Adrenal gland (tissue), 5 donors: ENCODE measurements around the gene SLC13A3.

Experiments used
- POLR2A ChIP-seq, 2 donors: fragments of 450-650 bp; IDR thresholded peaks; one replicate each; pipeline ENCODE4 v1.6.1; 2017; ENCODE audit warnings: antibody characterized with exemption in 2 of 2, mild to moderate bottlenecking in 2 of 2, moderate library complexity in 1 of 2
- TF ChIP-seq, protein P1 (sequence below), 6 experiments: fragments of 450-650 bp in 4 of 6; fragments of 200-600 bp in 2 of 6; sonication (generic) in 1 of 6; IDR thresholded peaks; 1 replicate in 5 of 6; 2 replicates in 1 of 6; pipeline versions ENCODE4 v1.5.1 to v1.8.0; 2016 to 2021; ENCODE audit warnings: antibody characterized with exemption in 6 of 6, mild to moderate bottlenecking in 2 of 6, moderate library complexity in 1 of 6
- donor health status: DM: no; HTN: no; CAD: no.

DNA sequence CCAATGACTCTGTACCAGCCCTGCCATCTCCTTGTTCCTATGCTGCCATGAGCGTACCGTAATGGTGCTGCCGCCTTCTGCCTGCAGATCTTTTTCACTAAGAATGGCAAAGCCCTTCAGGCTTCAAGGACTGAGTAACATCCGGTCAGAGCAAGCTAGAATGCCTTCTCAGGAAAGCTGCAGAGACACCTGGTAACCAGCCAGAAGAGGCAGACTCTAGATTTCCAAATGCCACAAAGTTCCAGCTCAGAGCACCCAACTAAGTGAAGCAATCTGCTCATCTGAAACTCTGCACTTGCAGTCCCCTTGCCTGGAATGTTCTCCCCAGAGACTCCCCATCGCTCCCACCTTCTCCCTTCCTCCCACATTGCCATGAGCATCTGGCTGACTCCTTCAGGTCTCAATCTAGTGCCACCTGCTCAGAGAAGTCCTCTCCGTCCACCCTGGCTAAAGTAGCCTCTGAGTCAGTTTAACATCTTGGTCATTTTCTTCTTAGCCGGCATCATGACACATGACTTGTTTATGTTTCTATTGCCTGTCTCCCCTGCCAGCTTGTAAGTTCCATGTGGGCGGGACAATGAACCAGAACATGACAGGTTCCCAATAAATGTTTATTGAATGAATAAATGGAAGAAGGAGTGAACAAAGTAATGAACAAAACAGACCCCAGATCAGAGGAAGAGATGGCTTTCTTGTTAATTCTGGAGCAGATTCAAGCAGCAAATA, 93.9 kb downstream of the SLC13A3 start:
- TF ChIP-seq, protein P1, sequence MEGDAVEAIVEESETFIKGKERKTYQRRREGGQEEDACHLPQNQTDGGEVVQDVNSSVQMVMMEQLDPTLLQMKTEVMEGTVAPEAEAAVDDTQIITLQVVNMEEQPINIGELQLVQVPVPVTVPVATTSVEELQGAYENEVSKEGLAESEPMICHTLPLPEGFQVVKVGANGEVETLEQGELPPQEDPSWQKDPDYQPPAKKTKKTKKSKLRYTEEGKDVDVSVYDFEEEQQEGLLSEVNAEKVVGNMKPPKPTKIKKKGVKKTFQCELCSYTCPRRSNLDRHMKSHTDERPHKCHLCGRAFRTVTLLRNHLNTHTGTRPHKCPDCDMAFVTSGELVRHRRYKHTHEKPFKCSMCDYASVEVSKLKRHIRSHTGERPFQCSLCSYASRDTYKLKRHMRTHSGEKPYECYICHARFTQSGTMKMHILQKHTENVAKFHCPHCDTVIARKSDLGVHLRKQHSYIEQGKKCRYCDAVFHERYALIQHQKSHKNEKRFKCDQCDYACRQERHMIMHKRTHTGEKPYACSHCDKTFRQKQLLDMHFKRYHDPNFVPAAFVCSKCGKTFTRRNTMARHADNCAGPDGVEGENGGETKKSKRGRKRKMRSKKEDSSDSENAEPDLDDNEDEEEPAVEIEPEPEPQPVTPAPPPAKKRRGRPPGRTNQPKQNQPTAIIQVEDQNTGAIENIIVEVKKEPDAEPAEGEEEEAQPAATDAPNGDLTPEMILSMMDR (IDR thresholded peaks at IDR 0.05): no peak
- no peak for TF ChIP-seq POLR2A (IDR thresholded peaks at IDR 0.05)
